A673 (cell line): ENCODE results near the gene ANKZF1.

Experiments
- CTCF ChIP-seq: fragments of 300-800, 200-600 bp; sonication (generic); conservative IDR thresholded peaks from 2 replicates; pipeline ENCODE4 v1.5.1; 2017; ENCODE audit warnings: low read depth, mild to moderate bottlenecking, antibody characterized with exemption, low read length, moderate library complexity, mixed read lengths
- EZH2 ChIP-seq: fragments of 200-600 bp; sonication (generic); IDR thresholded peaks from 2 replicates; pipeline ENCODE4 v1.6.1; 2017; ENCODE audit warnings: borderline replicate concordance, low read depth, mild to moderate bottlenecking, mixed read lengths, antibody characterized with exemption, low read length; ENCODE audit not compliant: poor library complexity, severe bottlenecking

GRCh38 chr2:219218217-219218731 is 11.3 kb upstream of the ANKZF1 start:
- TF ChIP-seq CTCF: no peak
- TF ChIP-seq EZH2: no peak
